HG02588 (cell line): ENCODE measurements around the gene NWD2.
A peak's percentile ranks its signal among the peaks of the same experiment; 100 is the strongest.

Source experiments
- ATAC-seq: cut with Tn5 transposase; IDR thresholded peaks from one replicate; pipeline ENCODE4 v1.9.1; 2021; ENCODE audit warnings: mild to moderate bottlenecking, moderate library complexity; ENCODE audit not compliant: unreplicated experiment

The NWD2 gene

DNA sequence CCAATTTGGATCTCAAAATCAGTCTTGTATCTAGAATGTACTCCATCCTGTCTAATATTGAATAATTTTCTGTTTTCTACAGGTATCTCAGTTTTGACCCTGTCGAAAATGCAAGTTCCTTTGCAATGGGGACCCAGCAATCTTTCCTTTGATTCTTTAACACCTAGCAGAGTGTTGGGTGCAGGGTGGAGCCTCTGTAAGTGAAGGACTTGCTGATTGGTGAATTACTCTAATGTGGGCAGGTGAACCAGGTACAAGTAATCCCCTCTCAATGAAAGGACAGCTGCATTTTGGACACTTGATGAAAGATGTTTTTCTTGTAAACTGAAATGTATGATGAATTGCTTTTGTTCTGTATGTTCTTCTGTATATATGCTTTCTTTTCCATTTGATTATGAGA, 54.9 kb downstream of the NWD2 start:
- no peak for ATAC-seq

DNA sequence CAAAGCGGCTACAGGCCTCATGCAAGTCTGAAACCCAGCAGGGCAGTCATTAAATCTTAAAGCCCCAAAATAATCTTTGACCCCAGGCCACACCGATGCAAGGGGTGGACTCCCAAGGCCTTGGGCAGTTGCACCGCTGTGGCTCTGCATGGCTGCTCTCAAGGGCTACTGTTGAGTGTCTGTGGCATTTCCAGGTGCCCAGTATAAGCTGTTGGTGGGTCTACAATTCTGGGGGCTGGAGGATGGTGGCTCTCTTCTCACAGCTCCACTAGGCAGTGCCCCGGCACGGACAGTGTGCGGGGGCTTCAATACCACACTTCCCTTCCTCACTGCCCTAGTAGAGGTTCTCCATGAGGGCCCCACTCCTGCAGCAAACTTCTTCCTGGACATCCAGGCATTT, 60.1 kb downstream of the NWD2 start:
- no peak for ATAC-seq

DNA sequence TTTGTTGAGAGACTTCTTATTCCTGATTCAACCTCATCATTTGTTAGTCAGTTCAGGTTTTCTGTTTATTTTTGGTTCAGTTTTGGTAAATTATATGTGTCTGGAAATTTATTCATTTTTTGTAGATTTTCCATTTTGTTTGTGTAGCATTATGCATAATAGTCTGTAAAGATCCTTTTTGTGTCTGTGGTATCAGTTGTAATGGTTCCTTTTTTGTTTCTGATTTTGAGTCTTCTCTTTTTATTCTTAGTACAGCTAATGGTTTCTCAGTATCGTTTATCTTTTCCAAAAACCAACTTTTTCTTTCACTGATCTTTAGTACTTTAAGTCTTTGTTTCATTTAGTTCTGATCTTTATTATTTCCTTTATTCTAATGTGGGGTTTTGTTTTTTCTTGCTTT, 61.4 kb downstream of the NWD2 start:
- ATAC-seq: no peak

- no peak for ATAC-seq
Observed at GRCh38 chr4:37317104-37317643, 72.6 kb downstream of the NWD2 start.

GRCh38 chr4:37320513-37321235, 76.1 kb downstream of the NWD2 start:
- ATAC-seq: no peak

GRCh38 chr4:37322122-37322521, 77.6 kb downstream of the NWD2 start:
- ATAC-seq: no peak

DNA sequence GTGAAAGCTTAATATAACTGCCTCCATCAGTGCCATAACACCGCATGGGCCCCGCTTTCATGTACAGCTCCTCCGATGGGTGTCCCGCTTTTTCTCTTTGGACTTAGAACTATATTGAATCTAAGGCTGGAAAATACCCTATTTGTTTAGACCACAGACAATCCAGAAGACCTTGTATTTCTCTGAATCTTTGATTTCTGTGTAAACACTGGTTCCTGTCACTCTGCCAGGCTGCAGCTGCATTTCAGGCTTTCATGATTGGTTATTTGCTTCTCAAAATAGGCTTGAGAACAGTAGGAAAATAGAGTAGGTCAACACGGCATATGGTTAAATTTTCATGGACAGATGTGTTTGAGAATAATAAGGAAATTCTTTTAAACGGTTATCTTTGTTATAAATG, 80.0 kb downstream of the NWD2 start:
- no peak for ATAC-seq

DNA sequence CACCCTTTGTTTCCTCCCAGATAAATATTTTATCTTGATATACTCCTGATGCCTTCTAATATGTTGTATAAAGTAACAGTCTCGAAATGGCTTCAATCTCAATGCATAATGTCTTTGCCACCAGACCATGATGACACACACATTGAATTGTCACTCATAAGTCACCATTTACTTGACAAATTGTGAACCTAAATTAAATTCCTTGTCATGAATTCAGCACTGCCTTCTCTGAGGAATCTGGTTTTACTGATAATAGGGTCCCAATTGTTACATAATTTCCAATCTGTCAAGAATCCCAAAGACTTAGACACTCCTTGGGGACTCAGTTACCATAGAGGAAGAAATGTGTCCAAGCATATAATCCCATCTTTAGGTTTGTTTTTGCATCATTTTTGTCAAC, 82.3 kb downstream of the NWD2 start:
- no peak for ATAC-seq

GRCh38 chr4:37338972-37339371, 94.4 kb downstream of the NWD2 start:
- ATAC-seq: no peak

GRCh38 chr4:37358748-37359147, 114.2 kb downstream of the NWD2 start:
- ATAC-seq: no peak

GRCh38 chr4:37359261-37359660, 114.7 kb downstream of the NWD2 start:
- ATAC-seq: no peak

GRCh38 chr4:37365888-37366287, 121.3 kb downstream of the NWD2 start:
- ATAC-seq: no peak

DNA sequence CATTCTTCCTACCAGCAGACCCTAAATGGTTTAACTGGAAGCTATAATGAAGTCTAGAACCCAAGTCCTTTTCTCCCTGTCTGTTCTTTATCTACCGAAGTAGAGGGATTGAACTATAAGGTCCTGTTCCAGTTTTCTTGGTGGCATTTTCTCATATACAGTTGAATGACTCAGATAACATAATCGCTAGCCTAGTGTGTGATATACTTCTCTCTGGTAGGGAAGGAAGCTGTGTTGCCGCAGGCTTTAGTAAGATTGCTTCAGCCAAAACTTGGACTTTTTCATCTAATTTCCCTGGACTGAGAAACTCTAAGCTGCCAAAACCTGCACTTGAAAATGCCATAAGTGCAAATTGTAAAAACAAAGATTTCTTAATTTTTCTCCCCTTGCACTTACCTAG, 123.4 kb downstream of the NWD2 start:
- ATAC-seq: no peak

DNA sequence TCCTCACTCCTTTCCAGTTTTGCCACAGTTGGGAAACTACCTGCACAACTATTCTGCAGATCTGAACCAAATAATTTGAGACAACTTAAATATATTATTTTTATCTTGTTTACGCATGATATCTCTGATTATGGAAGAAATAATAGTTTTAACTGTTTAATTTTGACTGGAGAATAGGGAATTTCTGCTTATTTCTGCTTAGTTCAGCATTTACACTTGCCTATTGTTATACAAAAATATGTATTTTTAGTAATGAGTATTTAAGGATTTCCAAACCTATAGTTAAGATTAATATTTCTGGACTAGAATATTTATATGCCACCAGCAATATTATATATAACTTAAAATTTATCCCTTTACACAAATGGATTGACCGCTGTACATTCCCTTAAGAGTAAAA, 125.5 kb downstream of the NWD2 start:
- ATAC-seq: no peak

DNA sequence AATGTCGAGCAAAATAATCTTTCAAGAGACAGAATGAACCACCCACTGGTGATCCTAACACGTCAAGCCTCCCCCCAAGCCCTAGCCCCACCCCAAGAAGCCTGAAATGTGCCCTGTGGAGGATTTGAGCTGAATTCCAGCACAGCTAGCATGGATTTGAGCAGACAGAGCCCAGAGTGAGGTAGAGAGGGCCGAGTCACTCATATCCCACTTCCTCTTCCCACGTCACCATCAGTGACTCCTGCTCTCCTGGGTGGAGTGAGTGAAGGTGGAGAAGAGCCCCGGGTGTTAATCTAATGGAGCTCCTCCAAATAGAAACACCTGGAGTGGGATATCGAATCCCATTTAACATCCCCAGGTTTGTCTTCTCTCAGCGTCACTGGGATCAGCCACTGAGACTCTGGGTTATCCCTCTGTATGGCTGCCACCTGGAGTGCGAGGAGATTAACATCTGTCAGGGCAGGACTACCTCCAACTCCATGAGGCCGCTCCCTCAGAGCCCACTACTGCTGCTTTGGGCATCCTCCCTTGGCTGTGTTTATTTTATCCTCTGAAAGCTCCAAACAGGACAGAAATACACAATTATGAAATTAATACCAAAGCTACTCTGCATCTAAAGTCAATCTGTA, 136.6 kb downstream of the NWD2 start:
- ATAC-seq: no peak

DNA sequence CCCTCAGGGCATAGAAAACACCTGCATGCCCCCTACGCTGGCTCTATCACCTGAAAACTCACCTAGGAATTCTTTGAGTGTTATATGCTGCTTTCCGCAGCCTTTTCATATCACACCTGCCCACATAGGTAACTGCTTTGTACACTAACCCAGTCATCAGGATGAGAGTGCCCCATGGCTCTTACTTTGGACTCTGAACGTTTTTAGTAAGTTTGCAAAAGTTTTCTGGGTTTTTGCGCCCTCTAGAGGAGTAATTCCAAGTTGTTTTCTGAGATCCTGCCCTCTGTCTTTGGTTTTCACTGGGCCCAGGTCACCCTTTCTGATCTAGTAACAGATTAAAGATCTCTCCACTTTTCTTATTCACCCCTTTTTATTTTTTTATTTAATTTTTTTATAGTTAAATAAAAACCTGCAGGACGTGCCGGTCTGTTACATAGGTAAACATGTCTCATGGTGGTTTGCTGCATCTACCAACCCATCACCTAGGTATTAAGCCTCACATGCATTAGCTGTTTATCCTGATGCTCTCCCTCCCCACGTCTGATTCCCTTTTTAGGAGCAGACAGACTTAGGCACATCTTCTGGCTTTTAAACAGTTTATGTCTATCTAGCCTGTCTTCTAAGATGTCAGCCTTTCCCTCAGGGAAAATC, 139.2 kb downstream of the NWD2 start:
- no peak for ATAC-seq

DNA sequence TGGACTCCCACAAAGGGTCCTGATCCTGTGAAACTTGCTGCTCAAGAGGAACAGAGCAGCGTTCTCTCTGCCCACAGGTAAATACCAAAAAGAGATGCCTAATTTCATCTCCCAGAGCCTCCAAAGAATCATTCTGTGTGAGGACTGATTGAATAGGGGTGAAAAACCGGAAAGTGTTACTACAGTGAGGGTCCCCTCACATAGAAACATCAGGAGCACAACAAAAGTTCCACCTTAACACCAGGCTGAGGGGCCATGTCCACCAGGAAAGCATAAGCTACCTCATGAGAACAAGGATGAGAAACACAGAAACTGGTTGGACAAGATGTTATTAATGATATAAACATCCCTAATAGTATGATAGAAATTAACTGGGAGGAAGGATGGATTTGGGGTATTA, 140.9 kb downstream of the NWD2 start:
- no peak for ATAC-seq

GRCh38 chr4:37388681-37389365, 144.3 kb downstream of the NWD2 start:
- no peak for ATAC-seq

DNA sequence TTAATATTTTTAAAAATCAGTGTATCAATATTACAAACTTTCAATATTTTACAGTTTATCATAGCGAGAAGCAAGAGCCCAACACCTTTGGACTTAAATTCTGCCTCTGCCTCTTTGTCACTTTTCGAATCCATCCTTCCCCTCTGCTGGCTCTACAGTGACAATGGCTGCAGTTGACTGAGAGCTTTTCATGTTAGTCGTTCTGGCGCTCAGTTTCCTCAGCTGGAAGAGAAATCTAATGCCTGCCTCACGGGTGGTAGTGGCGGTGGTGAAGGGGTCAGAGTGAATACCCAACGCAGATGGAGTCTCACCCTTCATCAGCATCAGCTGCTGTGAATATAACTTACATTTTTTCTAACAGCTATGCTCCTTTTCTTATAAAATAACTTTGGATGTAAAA, 144.8 kb downstream of the NWD2 start:
- ATAC-seq: no peak

DNA sequence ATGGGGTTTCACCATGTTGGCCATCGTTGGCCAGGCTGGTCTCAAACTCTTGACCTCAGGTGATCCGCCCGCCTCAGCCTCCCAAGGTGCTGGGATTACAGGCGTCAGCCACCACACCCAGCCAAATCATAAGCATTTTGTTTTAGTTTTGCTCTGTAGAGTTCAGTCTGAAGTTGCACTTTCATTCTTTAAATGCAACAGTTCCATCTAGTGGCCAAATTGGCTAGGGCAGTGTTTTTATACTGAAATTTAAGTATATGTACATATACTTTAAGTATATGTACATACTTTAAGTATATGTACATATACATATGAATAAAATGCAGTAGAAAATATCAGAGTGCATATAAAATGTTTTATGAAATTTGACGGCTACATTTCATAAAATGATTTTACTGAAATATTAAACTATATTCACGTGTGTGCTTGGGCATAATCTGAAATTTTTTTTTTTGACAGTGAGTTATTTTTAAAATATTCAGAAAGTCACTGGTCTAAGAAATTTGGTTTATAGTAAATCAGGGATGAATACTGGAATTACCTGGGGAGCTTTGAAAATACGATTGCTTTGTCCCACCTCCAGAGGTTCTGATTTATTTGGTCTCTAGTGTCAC, 145.5 kb downstream of the NWD2 start:
- ATAC-seq: peak; percentile 66
